ENCODE data around the gene UGT1A4. TPM values are rescaled to one million over a fixed set of nuclear protein-coding genes. Genes with fewer than 3 reads are reported as not detected.

Gene UGT1A4
- total and polyA plus RNA-seq, 9 of the 15 experiments (the other 6 are each of a cell fraction or from before 2014, with no cell fraction given): not detected

DNA sequence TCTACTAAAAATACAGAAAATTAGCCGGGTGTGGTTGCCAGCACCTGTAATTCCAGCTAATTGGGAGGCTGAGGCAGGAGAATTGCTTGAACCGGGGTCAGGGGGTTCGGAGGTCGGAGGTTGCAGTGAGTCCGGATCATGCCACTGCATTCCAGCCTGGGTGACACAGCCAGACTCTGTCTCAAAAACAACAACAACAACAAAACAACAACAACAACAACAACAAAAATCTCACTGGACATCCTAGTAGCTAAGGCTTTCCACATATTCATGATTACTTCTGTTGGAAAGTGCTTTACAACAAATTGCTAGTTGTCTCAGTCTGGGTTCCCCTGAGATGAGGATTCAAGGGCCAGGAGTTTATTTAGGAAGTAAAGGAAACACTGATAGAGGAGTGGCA, 55.3 kb downstream of the UGT1A4 start:
- no peak for ATAC-seq
- H4K20me1 ChIP-seq (replicated peaks; ENCODE audit: control insufficient read depth, insufficient read depth, low read length): no peaks in the 10 kb centered on the region
- no peak for FAIRE-seq
- H3K4me3 ChIP-seq: no peak overlapping the region
- TF ChIP-seq TCFL5 (CRISPR knock-in tag; conservative IDR thresholded peaks at IDR 0.05) (no peak), RFX7 (CRISPR knock-in tag; IDR thresholded peaks at IDR 0.05) (no peak), ZNF143 (CRISPR knock-in tag; IDR thresholded peaks at IDR 0.05) (no peak), YBX1 (IDR thresholded peaks at IDR 0.05) (no peak), ZNF23 (CRISPR knock-in tag; IDR thresholded peaks at IDR 0.05) (no peak), ADNP (tag; IDR thresholded peaks at IDR 0.05) (no peak), DPF2 (IDR thresholded peaks at IDR 0.05) (no peak), NONO (IDR thresholded peaks at IDR 0.05; ENCODE audit: low read depth in 2 of 2, low read length in 1 of 2) (no peak), MYC (IDR thresholded peaks at IDR 0.05; ENCODE audit: low read depth, low read length) (no peak), MYC (CRISPR knock-in tag; IDR thresholded peaks at IDR 0.05; ENCODE audit: borderline replicate concordance, low read depth) (no peak), FOXJ2 (tag; IDR thresholded peaks at IDR 0.05) (no peak), SETDB1 (IDR thresholded peaks at IDR 0.05; ENCODE audit: low read length) (no peak), MCM7 (IDR thresholded peaks at IDR 0.05) (no peak), PCBP1 (IDR thresholded peaks at IDR 0.05; ENCODE audit: low read depth, low read length, poor library complexity, severe bottlenecking) (no peak), TAL1 (IDR thresholded peaks at IDR 0.05) (no peak), GTF2F1 (IDR thresholded peaks at IDR 0.05; ENCODE audit: low read depth, low read length) (no peak), THAP7 (CRISPR knock-in tag; IDR thresholded peaks at IDR 0.05) (no peak), CREB5 (CRISPR knock-in tag; IDR thresholded peaks at IDR 0.05) (no peak)
- TF ChIP-seq, protein P1, sequence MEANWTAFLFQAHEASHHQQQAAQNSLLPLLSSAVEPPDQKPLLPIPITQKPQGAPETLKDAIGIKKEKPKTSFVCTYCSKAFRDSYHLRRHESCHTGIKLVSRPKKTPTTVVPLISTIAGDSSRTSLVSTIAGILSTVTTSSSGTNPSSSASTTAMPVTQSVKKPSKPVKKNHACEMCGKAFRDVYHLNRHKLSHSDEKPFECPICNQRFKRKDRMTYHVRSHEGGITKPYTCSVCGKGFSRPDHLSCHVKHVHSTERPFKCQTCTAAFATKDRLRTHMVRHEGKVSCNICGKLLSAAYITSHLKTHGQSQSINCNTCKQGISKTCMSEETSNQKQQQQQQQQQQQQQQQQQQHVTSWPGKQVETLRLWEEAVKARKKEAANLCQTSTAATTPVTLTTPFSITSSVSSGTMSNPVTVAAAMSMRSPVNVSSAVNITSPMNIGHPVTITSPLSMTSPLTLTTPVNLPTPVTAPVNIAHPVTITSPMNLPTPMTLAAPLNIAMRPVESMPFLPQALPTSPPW (CRISPR knock-in tag; IDR thresholded peaks at IDR 0.05): no peak
- H3K9me3 ChIP-seq (replicated peaks; ENCODE audit: control insufficient read depth, insufficient read depth, low read depth, low read length): no peaks in the 10 kb centered on the region
- H3K79me2 ChIP-seq (ENCODE audit: control insufficient read depth, insufficient read depth, low read length): no peaks in the 10 kb centered on the region
- H3K27ac ChIP-seq (ENCODE audit: extremely low read depth, low read depth, low read length): no peak overlapping the region
- no peak overlapping the region for H3K4me2 ChIP-seq (ENCODE audit: insufficient read depth, low read length)
- no peaks in the 10 kb centered on the region for H3K9me1 ChIP-seq (ENCODE audit: control insufficient read depth, insufficient read depth, low read length)
- no TSS peak for BruUV-seq (replicated peaks)
- ChIA-PET CTCF (ENCODE audit: low intra/inter-chr PET ratio) (no interaction called here), POLR2A (no interaction called here)
- intact Hi-C loops (cut with micrococcal nuclease) (no loop called here), in situ Hi-C loops (cut with MboI) (no loop called here)
- 5% methylated on average over 4 of the region's 5 CpGs for WGBS (ENCODE audit: insufficient coverage, low coverage, missing lambda C conversion rate)
- H3K4me1 ChIP-seq (replicated peaks in 1 of 2; ENCODE audit: control insufficient read depth in 2 of 2, insufficient read depth in 2 of 2, low read length in 2 of 2): no peaks in the 10 kb centered on the region
- no peak overlapping the region for H2AFZ ChIP-seq (ENCODE audit: low read depth, low read length)
- H3K9ac ChIP-seq (ENCODE audit: insufficient read depth in 1 of 2, low read depth in 2 of 2, low read length in 2 of 2): no peak overlapping the region
- H3K27me3 ChIP-seq (ENCODE audit: control insufficient read depth in 2 of 2, insufficient read depth in 2 of 2, low read length in 2 of 2): peaks cover 0 to 13% of the 10 kb centered on the region in 2 experiments; a peak in 2 of 5 replicates
- no peaks in the 10 kb centered on the region for H3K36me3 ChIP-seq (ENCODE audit: control insufficient read depth, insufficient read depth, low read length)
- DNase-seq (ENCODE audit: extremely low read depth in 1 of 4, low spot score in 3 of 4): no peak

Measured in K562 (cell line).